ENCODE data around the gene ZNF554.
"Not testable (repeated sequence)": the region's sequence is repeated elsewhere in the genome, so short reads cannot be mapped to it uniquely, and the experiment has no call there.

Gene ZNF554

DNA sequence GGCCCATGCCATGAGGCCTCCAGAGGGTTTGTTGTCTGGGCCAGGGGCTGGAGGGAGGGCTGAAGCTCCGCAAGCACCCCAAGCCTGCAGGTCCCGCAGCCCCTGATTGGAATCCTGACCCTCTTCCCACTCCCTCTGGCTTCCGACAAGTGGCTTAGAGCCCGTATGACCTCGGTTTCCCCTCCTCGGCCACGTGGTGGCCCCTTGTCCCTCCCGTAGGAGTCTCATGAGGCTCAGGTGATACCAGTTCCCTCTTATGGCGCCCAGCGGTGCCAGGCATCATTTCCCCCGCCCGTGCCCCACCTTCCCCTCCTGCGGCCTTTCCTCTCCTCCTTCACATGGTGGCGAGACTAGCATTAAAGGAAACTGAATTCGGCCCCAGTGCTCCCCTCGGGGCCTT, 28.2 kb upstream of the ZNF554 start:
- FAIRE-seq: no peak

GRCh38 chr19:2791876-2792275, 27.8 kb upstream of the ZNF554 start:
- FAIRE-seq: no peak

GRCh38 chr19:2792666-2793065, 27.0 kb upstream of the ZNF554 start:
- FAIRE-seq: not testable (repeated sequence)

DNA sequence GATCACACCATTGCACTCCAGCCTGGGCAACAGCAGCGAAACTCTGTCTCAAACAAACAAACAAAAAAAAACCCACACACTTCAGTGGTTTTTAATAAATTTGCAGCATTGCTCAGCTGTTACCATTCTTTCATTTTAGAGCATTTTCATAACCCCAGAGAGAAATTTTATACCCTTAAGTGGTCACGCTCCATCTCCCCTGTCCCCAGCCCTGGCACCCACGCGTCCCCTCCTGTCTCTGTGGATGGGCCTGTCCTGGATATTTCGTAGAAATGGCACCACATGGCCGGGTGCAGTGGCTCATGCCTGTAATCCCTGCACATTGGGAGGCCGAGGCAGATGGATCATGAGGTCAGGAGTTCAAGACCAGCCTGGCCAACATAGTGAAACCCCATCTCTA, 26.5 kb upstream of the ZNF554 start:
- FAIRE-seq: no peak

GRCh38 chr19:2793577-2793976, 26.1 kb upstream of the ZNF554 start:
- FAIRE-seq: no peak

GRCh38 chr19:2795827-2796658, 23.6 kb upstream of the ZNF554 start:
- no peak for FAIRE-seq

GRCh38 chr19:2796659-2797266, 22.9 kb upstream of the ZNF554 start:
- no peak for FAIRE-seq

GRCh38 chr19:2797280-2797679, 22.4 kb upstream of the ZNF554 start:
- no peak for FAIRE-seq

GRCh38 chr19:2798158-2798685, 21.4 kb upstream of the ZNF554 start:
- FAIRE-seq: no peak

DNA sequence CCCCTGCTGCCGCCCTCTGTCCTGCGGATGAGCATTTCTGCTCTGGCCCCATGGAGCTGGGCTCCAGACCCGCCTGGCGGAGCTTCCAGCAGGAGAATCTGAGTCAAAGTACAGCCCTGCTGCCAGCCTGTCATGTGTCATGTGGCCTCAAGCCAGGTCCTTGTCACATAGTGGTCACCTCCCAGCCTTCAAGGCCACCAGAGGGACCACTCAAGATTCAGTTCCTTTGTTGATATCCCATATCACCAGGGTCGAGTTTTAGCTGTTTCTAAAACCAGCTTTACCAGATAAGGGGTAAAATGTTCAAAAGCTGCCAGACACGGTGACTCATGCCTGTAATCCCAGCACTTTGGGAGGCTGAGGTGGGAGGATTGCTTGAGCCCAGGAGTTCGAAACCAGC, 20.9 kb upstream of the ZNF554 start:
- FAIRE-seq: no peak

DNA sequence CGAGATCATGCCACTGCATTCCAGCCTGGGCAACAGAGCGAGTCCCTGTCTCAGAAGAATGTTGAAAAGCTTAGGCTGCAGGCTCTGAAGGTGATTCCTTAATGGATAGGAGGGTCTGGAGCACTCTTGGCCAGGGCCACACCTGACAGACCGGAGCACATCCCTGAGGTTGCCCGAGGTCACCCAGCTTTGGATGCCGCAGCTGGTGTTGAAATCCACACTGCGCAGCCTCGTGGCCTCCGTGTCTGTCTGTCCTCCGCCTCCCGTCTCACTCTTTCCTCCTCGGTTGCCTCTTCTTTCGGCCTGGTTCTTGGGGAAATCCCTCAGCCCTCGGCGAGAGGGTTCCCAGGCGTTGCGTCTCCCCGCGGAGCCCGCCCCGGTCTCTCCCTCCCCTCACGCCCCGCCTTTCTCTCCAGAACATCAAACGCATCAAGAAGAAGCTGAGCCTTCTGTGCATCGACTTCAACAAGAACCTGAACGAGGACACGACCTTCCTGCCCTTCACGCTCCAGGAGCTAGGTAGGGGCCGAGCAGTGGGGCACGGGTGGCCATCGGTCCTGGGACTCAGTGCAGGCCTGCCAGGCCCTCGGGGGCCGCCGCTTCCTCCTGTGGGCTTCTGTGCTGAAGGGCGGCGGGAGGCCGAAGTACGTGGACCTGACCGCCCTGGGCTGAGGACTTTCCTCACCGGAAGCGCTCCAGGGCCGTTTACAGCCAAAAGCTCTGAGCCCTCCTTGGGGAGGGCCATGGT, 20.2 kb upstream of the ZNF554 start:
- FAIRE-seq: no peak

DNA sequence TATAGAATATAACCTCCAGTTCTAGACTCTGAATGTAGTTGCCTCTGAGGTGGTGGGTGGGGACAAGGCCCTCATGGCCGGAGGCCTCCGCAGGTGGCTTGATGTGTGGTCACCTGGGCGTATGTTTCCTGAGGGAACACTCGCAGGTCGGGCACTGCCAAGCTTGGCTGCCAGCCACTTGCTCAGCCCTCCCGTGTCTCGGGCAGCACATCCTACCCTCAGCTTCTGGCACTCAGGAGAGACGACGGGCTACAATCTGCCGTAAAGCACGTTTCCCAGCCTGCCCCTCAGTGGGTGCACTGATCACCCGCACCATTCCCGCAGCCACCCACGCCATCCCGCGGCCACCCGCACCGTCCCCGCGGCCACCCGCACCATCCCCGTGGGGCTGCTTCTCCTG, 19.2 kb upstream of the ZNF554 start:
- FAIRE-seq: no peak

- no peak for FAIRE-seq
Measured at GRCh38 chr19:2802826-2803225, 16.8 kb upstream of the ZNF554 start.

- no peak for FAIRE-seq
Measured at GRCh38 chr19:2803486-2804155, 16.0 kb upstream of the ZNF554 start.

GRCh38 chr19:2804156-2805004, 15.3 kb upstream of the ZNF554 start:
- FAIRE-seq: no peak

DNA sequence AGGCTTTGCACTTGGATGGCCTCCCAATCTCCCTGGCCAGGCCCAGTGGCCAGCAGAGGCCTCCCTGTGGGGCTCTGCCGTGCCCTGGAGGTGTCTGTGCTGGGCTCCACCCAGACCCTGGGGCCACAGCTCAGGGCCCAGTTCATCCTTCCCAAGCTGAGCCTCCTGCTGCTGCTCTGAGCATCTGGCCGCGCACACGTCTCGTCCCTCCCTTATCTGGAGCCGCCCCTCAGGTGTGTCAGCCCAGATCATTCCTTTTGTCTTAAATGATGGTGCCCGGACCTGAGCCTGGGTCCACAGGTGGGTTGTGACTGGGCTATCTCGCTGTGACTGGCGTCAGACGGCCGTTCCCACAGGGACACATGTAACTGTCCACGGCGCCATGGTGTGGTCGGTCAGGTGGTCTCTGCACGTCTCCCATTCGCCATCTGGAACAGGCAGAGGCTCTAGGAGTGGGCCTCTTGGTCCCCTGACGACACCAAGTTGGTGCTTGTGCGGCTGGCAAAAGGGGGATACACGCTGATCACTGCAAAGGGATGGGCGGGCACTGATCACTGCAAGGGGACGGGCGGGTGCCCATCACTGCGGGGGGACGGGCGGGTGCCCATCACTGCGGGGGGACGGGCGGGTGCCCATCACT, 14.3 kb upstream of the ZNF554 start:
- no peak for FAIRE-seq

- FAIRE-seq: no peak
Measured at GRCh38 chr19:2805991-2806649, 13.5 kb upstream of the ZNF554 start.

DNA sequence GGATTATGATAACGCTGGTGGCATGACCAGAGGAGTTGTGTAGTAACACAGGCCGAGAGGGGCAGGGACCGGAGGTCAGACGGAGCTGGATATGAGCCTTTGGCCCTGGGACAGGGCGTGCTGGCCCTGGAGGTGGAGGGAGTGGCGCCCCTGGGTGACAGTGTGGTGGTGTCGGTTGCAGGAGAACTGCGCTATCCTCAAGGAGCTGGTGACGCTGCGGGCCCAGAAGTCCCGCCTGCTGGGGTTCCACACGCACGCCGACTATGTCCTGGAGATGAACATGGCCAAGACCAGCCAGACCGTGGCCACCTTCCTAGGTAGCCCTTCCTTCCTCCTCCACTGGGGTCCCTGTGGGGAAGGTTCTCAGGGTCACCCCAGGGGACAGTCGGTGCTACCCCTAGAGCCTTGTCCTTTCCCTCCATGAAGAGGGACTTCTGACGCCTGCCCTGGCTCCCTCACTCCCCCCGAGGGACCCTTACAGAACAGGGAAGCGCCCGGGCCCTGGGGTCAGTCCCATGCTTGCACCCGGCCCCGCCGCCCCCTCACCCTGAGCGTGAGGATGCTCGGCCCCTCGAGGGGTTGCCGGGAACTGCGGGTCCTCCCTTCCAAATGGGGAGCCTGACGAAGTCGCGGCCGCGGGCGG, 12.8 kb upstream of the ZNF554 start:
- no peak for FAIRE-seq

DNA sequence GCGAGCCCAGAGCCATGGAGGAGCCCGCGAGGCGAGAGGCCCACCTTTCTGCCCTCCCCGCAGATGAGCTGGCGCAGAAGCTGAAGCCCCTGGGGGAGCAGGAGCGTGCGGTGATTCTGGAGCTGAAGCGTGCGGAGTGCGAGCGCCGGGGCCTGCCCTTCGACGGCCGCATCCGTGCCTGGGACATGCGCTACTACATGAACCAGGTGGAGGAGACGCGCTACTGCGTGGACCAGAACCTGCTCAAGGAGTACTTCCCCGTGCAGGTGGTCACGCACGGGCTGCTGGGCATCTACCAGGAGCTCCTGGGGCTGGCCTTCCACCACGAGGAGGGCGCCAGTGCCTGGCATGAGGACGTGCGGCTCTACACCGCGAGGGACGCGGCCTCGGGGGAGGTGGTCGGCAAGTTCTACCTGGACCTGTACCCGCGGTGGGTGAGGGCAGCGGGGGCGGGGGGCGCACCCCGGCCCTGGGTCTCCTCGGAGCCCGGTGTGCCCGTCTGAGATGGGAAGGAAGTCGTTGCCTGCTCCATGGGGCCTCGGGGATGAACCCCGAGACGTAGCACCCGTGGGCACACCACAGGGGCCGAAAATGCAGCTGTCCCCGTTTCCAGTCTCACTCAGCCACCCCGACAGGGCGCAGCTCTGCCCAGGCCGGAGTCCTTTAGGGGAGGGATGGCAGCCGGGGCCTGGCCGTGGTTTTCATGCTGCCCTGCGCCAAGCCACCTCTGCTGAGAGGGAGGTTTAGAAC, 12.1 kb upstream of the ZNF554 start:
- no peak for FAIRE-seq

Measured in TTC549 (cell line).